ENCODE results near the gene PLEKHO1.

The PLEKHO1 gene

DNA sequence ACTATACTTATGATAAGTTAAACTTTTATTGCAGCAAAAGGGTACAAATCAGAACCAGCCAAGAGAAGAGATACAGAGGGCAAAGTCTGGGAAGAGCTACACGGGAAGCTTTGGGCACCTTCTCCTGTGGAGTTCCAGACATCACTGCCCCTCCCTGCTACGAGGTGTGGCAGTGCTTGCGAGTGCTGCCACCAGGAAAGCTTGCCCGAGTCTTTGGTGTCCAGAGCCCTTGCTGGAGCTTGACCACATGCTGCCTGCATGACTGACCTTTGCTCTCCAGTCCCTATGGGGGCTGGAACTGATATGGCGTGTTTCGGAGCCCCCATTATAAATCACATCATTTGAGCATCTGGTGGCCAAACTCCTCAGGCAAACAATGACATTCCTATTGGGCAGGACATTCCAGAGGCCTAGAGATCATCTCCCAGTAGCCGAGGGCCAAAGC, 23.4 kb downstream of the PLEKHO1 start:
- no peak overlapping the region for H3K4me3 ChIP-seq (ENCODE audit: low read depth, low read length)
- TF ChIP-seq, protein P1, sequence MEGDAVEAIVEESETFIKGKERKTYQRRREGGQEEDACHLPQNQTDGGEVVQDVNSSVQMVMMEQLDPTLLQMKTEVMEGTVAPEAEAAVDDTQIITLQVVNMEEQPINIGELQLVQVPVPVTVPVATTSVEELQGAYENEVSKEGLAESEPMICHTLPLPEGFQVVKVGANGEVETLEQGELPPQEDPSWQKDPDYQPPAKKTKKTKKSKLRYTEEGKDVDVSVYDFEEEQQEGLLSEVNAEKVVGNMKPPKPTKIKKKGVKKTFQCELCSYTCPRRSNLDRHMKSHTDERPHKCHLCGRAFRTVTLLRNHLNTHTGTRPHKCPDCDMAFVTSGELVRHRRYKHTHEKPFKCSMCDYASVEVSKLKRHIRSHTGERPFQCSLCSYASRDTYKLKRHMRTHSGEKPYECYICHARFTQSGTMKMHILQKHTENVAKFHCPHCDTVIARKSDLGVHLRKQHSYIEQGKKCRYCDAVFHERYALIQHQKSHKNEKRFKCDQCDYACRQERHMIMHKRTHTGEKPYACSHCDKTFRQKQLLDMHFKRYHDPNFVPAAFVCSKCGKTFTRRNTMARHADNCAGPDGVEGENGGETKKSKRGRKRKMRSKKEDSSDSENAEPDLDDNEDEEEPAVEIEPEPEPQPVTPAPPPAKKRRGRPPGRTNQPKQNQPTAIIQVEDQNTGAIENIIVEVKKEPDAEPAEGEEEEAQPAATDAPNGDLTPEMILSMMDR (IDR thresholded peaks at IDR 0.05; ENCODE audit: low read depth, low read length, missing control alignments) = no peak
- DNase-seq (ENCODE audit: low read depth) = no peak

DNA sequence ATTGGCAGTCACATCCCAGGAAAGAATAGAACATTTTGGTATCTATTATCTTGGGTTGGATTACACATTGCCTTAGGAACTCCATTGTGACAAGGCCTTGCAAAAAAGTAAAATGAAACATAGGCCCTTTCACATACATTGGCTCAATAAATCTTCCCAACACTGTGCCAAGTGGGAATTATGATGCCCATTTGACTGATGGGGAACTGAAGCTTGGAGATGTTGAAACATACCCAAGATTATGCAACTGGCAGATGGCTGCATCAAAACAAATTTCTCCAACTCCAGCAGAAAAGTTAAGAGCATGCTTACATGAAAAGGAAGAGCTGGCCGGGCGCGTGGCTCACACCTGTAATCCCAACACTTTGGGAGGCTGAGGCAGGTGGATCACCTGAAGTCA, 26.9 kb downstream of the PLEKHO1 start:
- TF ChIP-seq, protein P1 (IDR thresholded peaks at IDR 0.05; ENCODE audit: low read depth, low read length, missing control alignments) = no peak
- DNase-seq (ENCODE audit: low read depth) = no peak
- H3K4me3 ChIP-seq (ENCODE audit: low read depth, low read length) = no peak overlapping the region

DNA sequence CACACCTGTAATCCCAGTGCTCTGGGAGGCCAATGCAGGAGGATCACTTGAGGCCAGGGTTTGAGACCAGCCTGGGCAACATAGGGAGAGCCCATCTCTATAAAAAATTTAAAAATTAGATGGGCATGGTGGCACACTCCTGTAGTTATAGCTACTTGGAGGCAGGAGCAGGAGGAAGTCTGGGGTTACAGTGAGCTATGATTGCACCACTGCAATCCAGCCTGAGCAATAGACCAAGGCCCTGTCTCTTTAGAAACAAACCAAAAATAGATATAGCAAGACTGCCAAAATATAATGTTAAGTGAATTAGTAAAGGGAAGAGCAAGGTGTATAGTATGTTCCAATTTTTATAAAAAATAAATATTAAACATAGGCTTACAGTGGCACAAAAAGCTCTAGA, 28.8 kb downstream of the PLEKHO1 start:
- TF ChIP-seq, protein P1 (IDR thresholded peaks at IDR 0.05; ENCODE audit: low read depth, low read length, missing control alignments) = no peak
- no peak overlapping the region for H3K4me3 ChIP-seq (ENCODE audit: low read depth, low read length)
- DNase-seq (ENCODE audit: low read depth) = no peak

DNA sequence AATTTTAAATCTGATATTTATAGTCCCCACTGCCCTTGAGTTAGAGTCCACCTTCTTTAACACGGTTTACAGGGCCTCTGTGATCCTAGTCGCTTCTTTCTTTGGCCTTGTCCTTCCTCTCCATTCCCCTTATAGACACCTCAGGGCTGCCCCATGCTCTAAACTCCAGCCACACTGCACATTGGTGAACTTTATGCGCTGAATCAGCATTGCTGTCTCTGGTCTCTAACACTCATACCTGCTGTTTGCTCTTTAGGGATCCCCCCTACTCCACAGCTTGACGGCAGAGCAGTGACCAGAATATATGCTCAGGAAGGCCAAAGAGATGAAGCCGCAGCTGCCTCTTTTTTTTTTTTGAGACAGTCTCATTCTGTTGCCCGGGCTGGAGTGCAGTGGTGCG, 30.2 kb downstream of the PLEKHO1 start:
- no peak for DNase-seq (ENCODE audit: low read depth)
- no peak overlapping the region for H3K4me3 ChIP-seq (ENCODE audit: low read depth, low read length)
- TF ChIP-seq, protein P1 (IDR thresholded peaks at IDR 0.05; ENCODE audit: low read depth, low read length, missing control alignments) = no peak

DNA sequence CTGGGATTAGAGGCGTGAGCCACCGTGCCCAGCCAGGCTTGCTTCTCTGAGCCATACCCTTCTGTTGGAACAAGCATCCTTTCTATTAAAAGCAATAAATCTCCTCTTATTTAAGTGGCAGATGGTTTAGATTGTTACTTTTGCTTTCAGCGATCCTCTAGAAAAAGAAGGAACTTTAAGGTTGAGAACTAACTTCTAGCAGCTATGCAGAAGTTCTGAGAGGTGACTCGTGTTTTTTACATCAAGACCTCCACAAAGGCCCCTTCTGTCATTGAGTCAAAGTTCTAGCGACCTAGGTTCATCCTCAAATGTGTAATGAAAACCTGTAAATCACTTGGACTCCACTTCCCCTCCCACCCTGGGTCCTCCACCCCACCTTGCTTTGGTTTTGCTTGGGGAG, 30.8 kb downstream of the PLEKHO1 start:
- no peak overlapping the region for H3K4me3 ChIP-seq (ENCODE audit: low read depth, low read length)
- TF ChIP-seq, protein P1 (IDR thresholded peaks at IDR 0.05; ENCODE audit: low read depth, low read length, missing control alignments) = no peak
- no peak for DNase-seq (ENCODE audit: low read depth)

DNA sequence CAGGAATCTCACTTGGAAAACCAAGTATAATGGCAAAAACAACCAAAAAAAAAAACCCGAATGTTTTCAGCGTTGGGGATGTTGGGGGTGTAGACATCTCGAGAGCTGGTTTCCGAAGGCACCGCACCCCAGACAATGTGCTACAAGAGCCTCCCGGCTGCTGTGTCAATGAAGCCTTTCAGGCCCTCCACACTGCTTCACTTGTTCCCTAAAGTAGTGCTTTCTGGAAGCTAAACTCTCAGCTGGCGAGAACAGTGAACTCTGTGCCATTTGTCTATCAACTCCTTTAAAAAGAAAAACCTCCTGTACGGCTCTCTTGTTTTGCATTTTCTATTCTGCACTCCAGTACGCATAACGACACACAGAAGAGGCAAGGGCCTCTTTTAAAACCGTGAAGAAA, 32.5 kb downstream of the PLEKHO1 start:
- no peak overlapping the region for H3K4me3 ChIP-seq (ENCODE audit: low read depth, low read length)
- TF ChIP-seq, protein P1 (IDR thresholded peaks at IDR 0.05; ENCODE audit: low read depth, low read length, missing control alignments) = no peak
- DNase-seq (ENCODE audit: low read depth) = no peak

DNA sequence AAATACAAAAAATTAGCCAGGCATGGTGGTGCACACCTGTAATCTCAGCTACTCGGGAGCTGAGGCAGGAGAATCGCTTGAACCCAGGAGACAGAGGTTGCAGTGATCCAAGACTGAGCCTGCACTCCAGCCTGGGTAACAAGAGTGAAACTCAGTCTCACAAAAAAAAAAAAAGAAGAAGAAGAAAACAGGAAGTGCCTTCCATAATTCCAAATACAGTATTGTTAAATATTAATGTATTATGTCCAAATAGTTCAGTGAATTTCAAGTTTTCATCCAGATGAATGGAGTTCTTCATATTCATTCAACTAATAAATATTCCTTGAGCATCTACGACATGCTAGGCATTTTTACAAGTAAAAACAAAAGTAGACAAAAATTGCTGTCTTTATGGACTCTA, 33.3 kb downstream of the PLEKHO1 start:
- no peak for DNase-seq (ENCODE audit: low read depth)
- TF ChIP-seq, protein P1 (IDR thresholded peaks at IDR 0.05; ENCODE audit: low read depth, low read length, missing control alignments) = no peak

More for the DNA sequence above, 33.3 kb downstream of the PLEKHO1 start:
- no peak overlapping the region for H3K4me3 ChIP-seq (ENCODE audit: low read depth, low read length)

Measured in GM12864 (cell line).